Cerebellar nuclear complex (tissue), 1 donor: Measurements from ENCODE around the gene GPR142.

ENCODE experiments used
- DNase-seq, 2 experiments: peaks; one replicate each; lab custom pipeline; 2025; lab: John Stamatoyannopoulos, UW

Gene GPR142

DNA sequence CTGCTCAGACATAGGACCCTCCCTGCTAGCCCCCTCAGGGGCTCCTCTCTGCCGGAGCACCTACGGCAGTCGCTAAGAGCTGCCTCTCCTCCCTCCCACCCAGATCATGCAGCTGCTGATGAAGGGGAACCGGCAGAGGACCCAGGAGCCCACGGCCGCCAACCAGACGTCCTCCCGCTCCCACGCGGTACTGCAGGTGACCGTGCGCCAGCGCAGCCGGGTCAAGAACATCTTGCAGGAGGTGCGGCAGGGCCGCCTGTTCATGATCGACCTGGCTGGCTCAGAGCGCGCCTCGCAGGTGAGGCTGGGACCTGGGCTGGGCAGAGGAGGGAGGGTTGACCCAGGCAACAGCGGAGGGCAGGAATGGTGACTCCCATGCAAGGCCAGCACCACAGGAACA, 22.6 kb upstream of the GPR142 start:
- no peak for DNase-seq

DNA sequence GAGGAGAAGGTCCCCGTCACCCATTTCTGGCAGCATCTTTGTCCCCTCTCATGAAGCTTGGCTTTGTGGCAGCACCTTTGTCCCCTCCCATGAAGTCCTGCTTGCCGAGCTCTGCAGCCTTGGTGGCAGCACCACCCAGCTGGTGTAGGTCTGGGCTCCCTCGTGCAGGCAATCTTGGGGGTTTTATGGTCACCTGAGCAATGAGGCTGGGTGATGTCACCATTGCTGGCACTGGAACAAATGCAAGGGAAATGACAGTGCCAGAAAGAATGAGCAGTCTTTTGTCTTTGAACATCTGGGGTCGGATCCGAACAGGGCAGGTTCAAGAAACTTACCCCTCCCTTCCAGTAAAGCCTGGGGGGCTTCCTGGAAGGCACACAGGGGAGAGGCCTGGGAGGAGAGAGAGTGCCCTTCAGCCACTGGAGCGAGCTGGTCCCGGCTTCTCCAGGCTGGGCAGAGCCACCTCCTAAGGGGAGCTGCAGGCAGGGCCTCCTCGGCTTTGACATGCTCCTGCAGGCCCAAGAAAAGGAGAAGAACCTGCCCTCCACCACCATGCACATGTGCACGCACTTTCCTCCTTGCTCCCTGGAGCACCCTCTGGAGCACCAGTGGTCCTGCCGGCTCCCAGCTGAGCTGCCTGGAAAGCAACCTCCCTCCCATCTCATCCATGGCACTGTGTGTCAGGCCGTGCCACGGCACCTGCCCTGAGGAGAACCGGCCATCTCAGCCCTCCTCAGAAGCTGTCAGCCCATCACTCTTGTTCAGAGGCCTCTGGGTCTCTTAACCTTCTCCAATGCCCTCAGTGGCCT, 21.7 kb upstream of the GPR142 start:
- no peak for DNase-seq

DNA sequence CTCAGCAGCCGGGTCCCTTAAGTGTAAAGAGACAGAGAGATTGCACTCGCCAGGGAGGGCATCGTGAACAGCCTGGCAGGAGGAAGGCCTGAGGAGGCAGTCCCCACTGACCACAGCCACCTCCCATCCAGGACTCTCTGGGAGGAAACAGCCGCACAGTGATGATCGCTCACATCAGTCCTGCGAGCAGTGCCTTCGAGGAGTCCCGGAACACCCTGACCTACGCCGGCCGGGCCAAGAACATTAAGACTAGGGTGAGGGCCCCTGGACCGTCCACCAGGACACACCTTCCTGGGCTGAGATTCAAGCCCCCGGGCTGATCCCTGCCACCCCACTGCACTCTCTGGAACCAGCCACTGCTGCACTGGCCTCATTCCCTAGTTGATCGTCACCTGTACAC, 19.7 kb upstream of the GPR142 start:
- no peak for DNase-seq

DNA sequence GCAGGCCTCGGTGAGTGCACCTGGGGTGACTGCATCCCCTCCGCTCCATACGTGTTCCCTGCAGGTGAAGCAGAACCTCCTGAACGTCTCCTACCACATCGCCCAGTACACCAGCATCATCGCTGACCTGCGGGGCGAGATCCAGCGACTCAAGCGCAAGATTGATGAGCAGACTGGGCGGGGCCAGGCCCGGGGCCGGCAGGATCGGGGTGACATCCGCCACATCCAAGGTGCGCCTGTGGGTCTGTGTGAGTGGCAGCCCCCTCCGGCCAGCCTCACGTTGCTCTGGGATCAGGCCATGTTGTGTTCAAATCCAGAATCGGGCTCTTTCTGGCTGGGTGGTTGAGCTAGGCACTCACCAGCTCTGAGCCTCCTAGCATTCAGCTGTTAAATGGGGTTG, 18.2 kb upstream of the GPR142 start:
- DNase-seq: no peak

DNA sequence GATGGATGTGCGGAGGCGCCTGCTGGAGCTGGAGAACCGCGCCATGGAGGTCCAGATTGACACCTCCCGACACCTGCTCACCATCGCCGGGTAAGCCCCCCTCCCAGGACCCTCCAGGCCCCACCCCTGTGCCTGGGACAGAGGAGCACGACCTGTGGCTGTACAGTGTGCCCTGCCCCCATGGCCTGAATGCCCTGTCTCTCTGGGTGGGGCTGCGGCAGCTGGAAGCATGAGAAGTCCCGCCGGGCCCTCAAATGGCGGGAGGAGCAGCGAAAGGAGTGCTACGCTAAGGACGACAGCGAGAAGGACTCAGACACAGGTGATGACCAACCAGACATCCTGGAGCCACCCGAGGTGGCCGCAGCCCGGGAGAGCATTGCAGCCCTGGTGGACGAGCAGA, 16.8 kb upstream of the GPR142 start:
- DNase-seq: no peak

DNA sequence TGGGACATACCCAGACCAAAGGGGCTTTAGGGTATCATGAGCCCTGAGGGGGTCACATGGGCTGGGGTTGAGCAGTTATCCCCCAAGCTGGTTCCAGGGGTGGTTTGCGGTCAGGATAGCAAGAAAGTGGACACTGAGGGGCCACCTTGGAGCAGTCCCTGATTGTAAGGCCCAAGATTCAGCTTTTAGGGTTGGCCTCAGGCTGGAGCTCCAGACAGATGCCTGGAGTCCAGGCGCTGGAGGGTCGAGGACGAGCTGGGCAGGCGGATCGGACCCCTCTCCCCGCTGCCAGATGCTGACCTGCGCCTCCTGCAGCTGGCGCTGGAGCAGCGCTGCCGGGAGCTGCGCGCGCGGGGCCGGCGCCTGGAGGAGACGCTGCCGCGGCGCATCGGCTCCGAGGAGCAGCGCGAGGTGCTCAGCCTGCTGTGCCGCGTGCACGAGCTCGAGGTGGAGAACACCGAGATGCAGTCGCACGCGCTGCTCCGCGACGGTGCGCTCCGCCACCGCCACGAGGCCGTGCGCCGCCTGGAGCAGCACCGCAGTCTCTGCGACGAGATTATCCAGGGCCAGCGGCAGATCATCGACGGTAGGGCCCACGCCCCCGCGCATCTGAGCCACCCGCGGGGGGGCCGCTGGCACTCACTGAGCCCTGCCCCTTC, 15.6 kb upstream of the GPR142 start:
- DNase-seq: no peak

DNA sequence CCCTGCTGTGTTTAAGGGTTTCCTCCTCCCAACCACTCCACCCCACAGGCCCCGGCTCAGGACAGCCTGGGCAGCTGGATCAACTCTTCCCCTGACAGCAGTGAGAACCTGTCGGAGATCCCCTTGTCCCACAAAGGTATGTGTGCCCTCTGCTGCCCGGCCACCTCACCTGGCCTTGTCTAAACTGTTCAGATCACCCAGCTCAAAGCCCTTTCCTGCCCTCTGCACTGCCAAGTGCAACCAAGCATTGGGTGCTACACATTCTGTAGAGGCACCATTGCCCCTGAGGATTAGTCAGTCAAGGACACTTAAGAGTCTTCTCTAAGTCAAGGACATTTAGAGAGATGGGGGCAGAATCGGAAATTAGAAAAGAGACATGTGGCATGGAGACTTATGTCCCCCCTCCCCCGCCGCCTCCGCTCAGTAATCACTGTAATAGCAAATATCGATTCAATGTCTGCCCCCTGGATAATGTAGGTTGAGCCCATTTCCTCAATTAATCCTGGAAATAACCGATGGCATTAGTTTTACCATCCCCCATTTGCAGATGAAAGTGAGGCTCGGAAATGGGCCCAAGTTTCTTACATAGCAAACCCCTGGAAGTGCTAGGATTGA, 13.8 kb upstream of the GPR142 start:
- DNase-seq: no peak

DNA sequence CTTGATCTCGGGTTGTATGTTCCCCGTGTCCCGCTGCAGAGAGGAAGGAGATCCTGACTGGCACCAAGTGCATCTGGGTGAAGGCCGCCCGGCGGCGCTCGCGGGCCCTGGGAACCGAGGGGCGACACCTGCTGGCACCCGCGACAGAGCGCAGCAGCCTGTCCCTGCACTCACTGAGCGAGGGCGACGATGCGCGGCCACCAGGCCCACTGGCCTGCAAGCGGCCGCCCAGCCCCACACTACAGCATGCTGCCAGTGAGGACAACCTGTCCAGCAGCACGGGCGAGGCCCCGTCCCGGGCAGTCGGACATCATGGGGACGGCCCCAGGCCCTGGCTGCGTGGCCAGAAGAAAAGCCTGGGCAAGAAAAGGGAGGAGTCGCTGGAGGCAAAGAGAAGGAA, 13.2 kb upstream of the GPR142 start:
- DNase-seq: no peak

DNA sequence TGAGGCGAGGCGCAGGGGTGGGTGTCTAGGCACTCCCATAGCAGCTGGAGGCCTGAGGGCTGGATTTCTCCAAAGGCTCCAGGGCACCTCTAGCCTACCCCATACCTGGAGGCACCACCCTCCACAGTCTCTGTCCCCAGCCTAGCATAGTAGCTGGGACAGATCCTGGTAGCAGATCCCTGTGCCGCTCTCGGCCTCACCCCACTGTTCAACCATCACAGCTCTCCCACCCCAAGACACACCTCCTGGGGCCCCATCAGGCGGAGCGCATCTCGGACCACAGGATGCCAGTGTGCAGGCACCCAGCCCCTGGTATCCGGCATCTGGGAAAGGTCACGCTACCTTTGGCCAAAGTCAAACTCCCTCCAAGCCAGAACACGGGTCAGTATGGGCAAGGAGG, 12.7 kb upstream of the GPR142 start:
- no peak for DNase-seq

DNA sequence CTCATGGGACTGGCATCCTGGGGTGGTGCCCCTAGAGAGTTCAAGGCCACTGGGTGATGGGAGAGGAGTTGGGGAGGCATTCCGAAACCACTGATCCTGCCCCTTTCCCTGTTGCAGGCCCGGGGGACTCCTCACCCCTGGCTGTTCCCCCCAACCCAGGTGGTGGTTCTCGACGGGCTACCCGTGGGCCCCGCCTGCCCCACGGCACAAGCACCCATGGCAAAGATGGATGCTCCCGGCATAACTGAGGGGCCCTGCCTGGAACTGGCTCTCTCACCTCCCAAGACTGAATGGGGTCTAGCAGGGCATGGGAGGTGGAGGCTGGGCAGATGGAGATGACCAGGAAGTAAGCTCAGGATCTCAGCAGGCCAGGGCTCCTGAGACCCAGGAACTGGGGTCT, 12.2 kb upstream of the GPR142 start:
- no peak for DNase-seq

DNA sequence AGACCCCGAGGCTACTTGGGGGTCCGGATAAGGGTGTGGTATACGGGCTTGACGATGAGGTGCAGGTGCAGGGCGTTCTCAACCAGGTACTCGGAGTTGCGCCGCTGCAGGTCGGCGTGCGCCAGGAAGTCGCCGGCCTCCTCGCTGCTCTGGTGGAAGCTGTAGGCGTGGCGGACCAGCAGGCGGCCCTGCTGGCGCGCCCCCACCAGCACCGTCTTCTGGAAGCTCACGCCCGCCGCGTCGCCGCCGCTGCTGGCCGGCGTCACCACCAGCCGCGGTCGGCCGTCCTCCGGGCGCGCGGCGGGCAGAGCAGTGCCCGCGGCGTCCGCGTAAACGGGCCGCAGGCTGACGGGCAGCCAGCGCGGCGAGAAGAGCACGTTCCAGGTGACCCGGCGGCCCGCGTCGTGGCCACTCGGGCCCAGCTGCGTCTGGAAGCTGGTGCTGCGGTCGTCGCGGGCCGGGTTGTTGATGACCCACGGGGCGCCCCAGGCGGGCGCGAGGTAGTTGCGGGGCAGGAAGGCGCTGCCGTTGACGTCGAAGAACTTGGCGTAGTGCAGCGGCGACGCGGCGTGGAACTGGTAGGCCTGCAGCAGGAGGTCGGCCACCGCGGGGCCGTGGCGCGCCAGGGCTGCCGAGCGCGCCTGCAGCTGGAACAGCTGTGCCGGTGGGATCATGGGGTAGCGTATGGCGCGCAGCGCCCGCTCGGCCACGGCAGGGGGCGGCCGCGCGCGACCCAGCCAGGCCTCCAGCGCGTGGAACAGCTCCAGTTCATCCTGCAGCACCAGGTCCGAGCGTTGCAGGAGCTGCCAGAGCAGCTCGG, 10.4 kb upstream of the GPR142 start:
- no peak for DNase-seq

DNA sequence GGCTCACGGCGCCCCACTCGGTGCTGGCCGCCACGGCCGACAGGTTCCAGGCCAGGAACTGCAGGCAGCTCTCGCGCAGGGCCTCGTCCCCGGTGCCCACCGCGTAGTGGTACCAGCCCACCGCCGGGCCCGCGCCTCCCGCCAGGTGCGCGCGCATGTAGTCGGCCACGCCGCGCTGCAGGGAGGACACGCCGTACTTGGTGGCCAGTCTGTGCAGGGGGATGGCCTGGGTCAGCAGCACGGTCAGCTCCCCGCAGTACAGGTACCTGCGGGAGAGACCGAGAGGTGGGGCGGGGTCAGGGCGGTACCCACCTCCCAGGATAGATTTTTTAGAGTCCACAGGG, 9.9 kb upstream of the GPR142 start:
- DNase-seq: no peak

DNA sequence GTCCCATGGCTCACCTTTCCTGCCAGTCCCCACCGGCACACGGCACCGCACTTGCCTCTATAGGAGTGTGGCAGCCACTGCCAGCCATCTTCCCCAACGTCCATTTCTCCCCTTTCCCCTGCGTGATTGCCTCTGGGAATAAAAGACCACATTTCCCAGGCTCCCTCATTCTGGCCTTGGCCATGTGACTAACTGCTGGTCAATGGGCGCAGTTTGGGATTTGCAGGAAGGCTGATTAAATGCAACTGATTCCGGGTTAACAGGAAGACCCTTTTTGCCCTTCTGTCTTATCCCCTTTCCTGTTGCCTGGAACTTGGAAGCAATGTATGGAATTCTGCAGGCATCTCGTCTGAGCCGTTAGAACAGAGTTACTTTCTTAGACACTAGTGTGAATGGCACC, 8.6 kb upstream of the GPR142 start:
- DNase-seq: no peak

DNA sequence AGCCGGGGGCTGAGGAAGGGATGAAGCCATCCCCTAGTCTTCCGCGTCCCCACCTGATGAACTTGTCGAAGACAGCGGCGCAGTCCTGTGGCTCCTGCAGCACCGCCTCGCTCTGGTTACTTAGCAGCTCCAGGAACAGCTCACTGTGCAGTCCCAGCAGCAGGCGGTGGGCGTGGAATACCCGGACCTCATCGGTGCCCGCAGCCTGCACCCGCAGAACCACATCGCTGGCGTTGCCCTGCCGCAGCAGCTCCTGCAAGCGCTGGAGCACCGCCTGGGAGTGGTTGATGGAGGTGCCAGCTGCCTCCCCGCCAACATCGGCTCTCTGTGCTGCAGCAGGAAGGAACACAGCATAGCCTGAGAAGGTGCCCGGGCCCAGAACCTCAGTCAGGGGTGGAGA, 7.4 kb upstream of the GPR142 start:
- no peak for DNase-seq

DNA sequence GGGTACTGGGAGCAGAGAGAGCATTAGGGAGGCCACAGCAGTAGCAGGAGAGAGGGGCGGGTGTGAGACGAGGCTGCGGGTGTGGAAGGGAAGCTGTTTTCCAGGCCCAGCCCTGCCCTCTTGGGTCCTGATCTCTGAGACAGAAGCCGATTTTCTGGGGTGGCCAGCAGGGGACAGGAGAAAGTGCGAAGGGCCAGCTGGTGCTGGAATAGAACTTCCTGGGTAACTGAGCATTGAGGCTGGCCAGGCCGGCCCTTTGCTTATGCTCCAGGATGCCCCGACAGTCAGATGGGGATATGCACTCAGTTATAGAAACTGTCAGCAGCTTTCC, 6.4 kb upstream of the GPR142 start:
- no peak for DNase-seq

DNA sequence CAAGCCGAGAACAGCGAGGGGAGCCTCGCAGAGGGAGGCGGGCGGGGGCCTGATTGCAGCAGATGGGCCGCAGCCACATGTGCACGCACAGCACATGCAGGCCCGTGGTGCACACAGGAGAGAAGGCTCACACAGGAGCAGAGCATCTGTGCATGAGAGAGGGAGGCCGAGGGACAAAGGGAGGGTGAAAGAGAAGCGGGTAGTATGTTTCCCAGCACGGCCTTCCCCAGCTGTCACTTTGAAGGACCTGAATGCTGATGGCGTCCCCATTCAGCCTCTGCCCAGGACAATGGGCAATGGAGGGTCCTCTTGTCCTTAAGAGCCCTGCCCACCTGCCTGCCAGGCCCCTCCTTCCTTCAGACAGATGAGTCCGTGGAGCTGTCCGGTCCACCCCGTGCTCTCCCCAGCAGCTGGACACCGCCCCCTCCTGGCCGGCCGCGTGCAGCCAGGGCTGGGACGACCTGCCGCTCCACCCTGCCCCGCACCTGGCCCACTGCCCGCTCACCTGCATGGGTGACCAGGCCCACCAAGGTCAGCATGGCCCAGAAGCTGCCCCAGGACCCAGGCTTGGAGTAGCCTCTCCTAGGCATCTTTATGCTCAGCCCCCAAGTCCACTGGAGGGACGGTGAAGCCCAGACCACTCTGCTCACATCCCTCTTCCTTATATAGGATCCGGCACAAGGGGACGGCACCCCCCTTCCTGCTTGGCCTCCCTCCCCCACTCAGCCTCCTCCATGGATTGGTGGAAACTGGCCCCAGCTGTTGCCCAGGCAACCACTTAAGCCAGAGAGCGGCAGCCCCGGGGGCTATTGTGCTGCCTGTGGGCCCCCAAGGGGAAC, 5.9 kb upstream of the GPR142 start, which contains the start of gene BTBD17:
TSS of gene BTBD17 (minus strand) at position 639 of the 839 bp plus-strand sequence. CDS start at position 590, 49 bp downstream.
- DNase-seq: no peak

DNA sequence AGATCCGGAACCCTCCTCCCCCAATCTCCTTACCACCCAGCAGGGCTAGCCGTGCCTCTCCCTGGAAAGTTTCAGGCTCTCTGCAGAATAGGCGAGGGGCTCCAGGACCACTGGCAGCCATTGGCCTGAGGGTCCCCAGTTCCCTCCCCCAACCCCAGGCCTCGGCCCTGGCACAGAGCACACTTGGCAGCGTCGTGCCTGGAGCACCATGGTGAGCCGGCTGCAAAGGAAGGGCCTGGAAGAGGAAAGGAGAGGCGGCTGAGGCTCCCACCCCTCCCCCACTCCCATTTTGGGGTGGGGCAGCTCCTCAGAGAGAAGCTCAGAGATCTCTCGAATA, 5.3 kb upstream of the GPR142 start:
- no peak for DNase-seq

DNA sequence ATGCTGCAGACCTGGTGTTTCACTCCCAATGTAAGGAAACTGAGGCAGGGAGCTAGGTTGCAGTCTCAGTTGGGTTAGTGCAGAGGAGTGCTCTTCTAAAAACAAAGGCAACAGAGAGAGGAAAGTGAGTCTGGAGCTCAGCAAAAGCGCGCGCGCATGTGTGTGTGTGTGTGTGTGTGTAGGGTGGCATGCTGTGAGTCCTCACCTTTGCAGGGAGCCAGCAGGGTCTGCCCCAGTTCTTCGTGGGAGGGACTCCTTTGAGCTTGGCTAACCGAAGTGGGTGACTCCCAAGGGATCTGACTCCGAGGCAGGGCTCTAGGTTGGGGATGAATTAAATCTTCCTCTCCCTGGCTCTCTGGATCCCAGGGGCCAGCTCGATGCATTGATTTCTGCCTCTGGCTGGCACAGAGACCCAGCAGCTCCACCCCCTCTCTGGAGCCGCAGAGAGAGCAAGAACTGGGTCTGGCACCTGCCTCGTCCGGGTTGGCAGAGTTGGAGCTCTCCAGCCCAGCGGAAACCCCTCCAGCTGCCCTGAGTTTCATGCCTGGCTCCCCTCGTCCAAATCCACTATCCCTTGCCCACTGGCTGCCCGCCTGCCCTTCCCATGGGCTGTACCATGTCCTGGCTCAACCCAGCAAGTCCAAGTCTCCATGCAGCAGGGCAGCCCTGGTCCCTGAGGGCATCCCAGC, 4.4 kb upstream of the GPR142 start:
- no peak for DNase-seq

DNA sequence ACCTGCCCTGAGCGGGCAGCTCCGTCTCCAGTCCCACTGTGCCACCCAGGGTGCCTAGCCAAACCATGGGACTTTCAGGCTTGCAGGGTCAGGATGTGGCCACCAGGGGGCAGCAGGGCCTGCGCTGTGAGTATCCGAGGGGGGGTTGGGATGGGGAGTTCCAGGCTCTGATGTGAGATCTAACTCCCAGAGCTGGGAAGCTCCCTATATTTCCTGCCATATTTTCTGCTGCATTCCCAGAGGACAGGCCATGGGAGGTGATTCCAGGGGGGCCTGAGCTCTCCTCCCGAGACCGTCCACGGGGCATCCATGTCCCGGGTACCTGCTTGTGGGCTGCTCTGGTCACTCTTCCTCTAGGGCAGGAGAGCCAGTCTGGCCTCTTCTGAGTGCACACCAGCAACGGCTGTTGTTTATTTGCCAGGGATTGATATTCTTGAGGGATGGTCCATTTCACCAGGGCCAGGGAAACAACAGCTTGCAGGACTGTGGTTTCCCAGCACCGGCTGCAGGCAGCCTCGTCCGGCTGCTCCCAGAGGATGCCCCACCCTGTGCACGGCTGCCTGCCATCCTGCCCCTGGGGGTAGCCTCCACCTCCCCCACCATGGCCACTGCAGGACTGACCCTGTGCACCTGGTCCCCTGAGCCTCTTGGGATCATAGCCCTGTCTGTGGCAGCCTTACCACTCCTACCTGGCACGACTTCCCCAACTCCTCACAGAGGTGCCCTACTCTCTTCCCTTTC, 1.2 kb downstream of the GPR142 start:
- no peak for DNase-seq

DNA sequence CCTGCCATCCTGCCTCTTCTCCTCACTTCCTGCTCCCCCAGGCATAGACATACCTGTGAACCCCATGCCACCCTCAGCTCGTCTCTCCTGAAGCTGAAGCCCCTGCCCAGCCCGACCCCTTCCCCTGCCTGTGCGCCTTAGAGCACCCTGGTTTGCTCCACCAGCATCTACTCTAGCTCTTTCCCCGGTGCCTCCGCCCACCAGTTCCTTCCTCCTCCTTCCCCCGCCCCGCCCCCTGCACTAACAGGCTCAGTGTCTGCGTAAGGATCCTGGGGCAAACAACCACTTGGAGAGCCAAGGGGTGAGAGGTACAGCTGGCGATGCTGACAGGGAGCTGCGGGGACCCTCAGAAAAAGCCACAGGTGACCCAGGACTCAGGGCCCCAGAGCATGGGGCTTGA, 1.9 kb downstream of the GPR142 start:
- DNase-seq: no peak
